Measurements from ENCODE around the gene WDPCP. TPM values are rescaled to one million over a fixed set of nuclear protein-coding genes. Genes with fewer than 3 reads are reported as not detected.
"Not testable (repeated sequence)": the region's sequence is repeated elsewhere in the genome, so short reads cannot be mapped to it uniquely, and the experiment has no call there.

The WDPCP gene
- total and polyA plus RNA-seq, 7 donors, result 0.60 to 35.5 (median 14.0) TPM

GRCh38 chr2:63372549-63372948 is 215.7 kb downstream of the WDPCP start:
- WGBS, 2 donors, result 95 to 96% methylated on average over 3 of the region's 3 CpGs
- no peaks in the 10 kb centered on the region for H3K4me1 ChIP-seq
- no peak overlapping the region for H3K27ac ChIP-seq
- no peaks in the 10 kb centered on the region for H3K36me3 ChIP-seq
- H3K9me3 ChIP-seq, result peaks cover 0 to 3% (median 1%) of the 10 kb centered on the region in 4 donors
- intact Hi-C loops (cut with DNase I), result no loop called here
- no peak for TF ChIP-seq CTCF (IDR thresholded peaks at IDR 0.05)
- TF ChIP-seq EP300 (IDR thresholded peaks at IDR 0.05), result no peak
- no peak for TF ChIP-seq POLR2AphosphoS5 (IDR thresholded peaks at IDR 0.05)
- DNase-seq, result no peak
- H3K27me3 ChIP-seq, result no peaks in the 10 kb centered on the region
- no peak overlapping the region for H3K4me3 ChIP-seq

- H3K9me3 ChIP-seq, result peaks cover 0 to 3% (median 1%) of the 10 kb centered on the region in 4 donors
- 96 to 100% methylated on average over 1 of the region's 1 CpG for WGBS, 2 donors
- peaks cover 0 to 6% (median 0%) of the 10 kb centered on the region in 4 donors for H3K4me1 ChIP-seq
- intact Hi-C loops (cut with DNase I), result no loop called here
- H3K27ac ChIP-seq, result no peak overlapping the region
- no peaks in the 10 kb centered on the region for H3K36me3 ChIP-seq
- no peaks in the 10 kb centered on the region for H3K27me3 ChIP-seq
- no peak for DNase-seq
- no peak overlapping the region for H3K4me3 ChIP-seq
- TF ChIP-seq EP300 (IDR thresholded peaks at IDR 0.05), result no peak
- TF ChIP-seq POLR2AphosphoS5 (IDR thresholded peaks at IDR 0.05), result no peak
- no peak for TF ChIP-seq POLR2A (IDR thresholded peaks at IDR 0.05)
- no peak for TF ChIP-seq CTCF (IDR thresholded peaks at IDR 0.05)
These were observed 219.1 kb downstream of the WDPCP start for GRCh38 chr2:63369146-63369545.

- Histone ChIP-seq H3K27me3 (no peaks in the 10 kb centered on the region), H3K4me3 (no peak overlapping the region), H3K9me3 (no peaks in the 10 kb centered on the region), H3K27ac (no peak overlapping the region), H3K4me1 (peaks cover 0 to 6% (median 0%) of the 10 kb centered on the region in 4 donors), H3K36me3 (peaks cover 0 to 5% (median 0%) of the 10 kb centered on the region in 4 donors)
- no peak for DNase-seq
- TF ChIP-seq POLR2A (IDR thresholded peaks at IDR 0.05), result no peak
- no peak for TF ChIP-seq EP300 (IDR thresholded peaks at IDR 0.05)
- TF ChIP-seq POLR2AphosphoS5 (IDR thresholded peaks at IDR 0.05), result no peak
- intact Hi-C loops (cut with DNase I), result no loop called here
- WGBS, 2 donors, result 24 to 73% methylated on average over 1 of the region's 1 CpG
These were observed 223.4 kb downstream of the WDPCP start for GRCh38 chr2:63364866-63365265.

GRCh38 chr2:63357722-63358121 is 230.6 kb downstream of the WDPCP start:
- H3K27ac ChIP-seq; H3K9me3 ChIP-seq; H3K4me1 ChIP-seq; H3K27me3 ChIP-seq; intact Hi-C loops (cut with DNase I); DNase-seq; H3K4me3 ChIP-seq: not testable (repeated sequence)
- 63 to 94% methylated on average over 1 of the region's 1 CpG for WGBS, 2 donors
- peaks cover 0 to 19% (median 0%) of the 10 kb centered on the region in 4 donors for H3K36me3 ChIP-seq

- WGBS, 2 donors, result 93% methylated on average over 2 of the region's 2 CpGs
- intact Hi-C loops (cut with DNase I), result no loop called here
- no peak for DNase-seq
These were observed 240.9 kb downstream of the WDPCP start for GRCh38 chr2:63347361-63347760.

More at GRCh38 chr2:63347361-63347760, 240.9 kb downstream of the WDPCP start:
- Histone ChIP-seq H3K9me3 (peaks cover 0 to 6% (median 5%) of the 10 kb centered on the region in 4 donors), H3K4me3 (no peak overlapping the region), H3K27ac (no peak overlapping the region), H3K27me3 (no peaks in the 10 kb centered on the region), H3K4me1 (no peaks in the 10 kb centered on the region), H3K36me3 (no peaks in the 10 kb centered on the region)
- no peak for TF ChIP-seq CTCF (IDR thresholded peaks at IDR 0.05)
- no peak for TF ChIP-seq EP300 (IDR thresholded peaks at IDR 0.05)
- TF ChIP-seq POLR2A (IDR thresholded peaks at IDR 0.05), result no peak
